Tibial nerve (tissue), 4 donors: ENCODE data around the gene RRN3.
"Not testable (repeated sequence)": the region's sequence is repeated elsewhere in the genome, so short reads cannot be mapped to it uniquely, and the experiment has no call there.

Source experiments
- EP300 ChIP-seq, 2 donors: sonication (generic); formaldehyde crosslinking; IDR thresholded peaks; one replicate each; pipeline ENCODE4 v1.6.1; 2017; ENCODE audit warnings: antibody characterized with exemption in 2 of 2, mild to moderate bottlenecking in 1 of 2
- POLR2A ChIP-seq, 2 donors: fragments of 450-650 bp; IDR thresholded peaks; one replicate each; pipeline ENCODE4 v1.6.1; 2017; ENCODE audit warnings: antibody characterized with exemption in 2 of 2, mild to moderate bottlenecking in 2 of 2, moderate library complexity in 2 of 2
- TF ChIP-seq, protein P1 (sequence below), 5 experiments: fragments of 200-600 bp in 3 of 5; fragments of 450-650 bp in 2 of 5; sonication (generic) in 3 of 5; IDR thresholded peaks; one replicate each; pipeline ENCODE4 v1.5.1; 2016 to 2019; ENCODE audit warnings: antibody characterized with exemption in 5 of 5, mild to moderate bottlenecking in 3 of 5, moderate library complexity in 2 of 5

DNA sequence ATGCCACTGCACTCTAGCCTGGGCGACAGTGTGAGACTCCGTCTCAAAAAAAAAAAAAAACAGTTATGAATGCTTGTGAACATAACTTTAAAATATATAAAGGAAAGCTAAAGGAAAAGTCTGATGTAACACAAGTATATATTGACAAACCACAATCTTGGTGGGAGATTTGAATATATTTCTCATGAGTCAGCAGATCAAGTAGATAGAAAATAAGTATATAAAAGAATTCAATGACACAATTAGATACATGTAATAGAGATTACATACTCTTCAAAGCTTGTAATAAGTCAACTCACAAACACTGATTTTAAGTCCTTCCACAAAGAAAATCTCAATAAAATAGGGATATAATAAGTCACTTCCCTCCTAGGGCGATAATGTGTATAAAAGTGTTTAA is 78.4 kb downstream of the RRN3 start:
- TF ChIP-seq, protein P1, sequence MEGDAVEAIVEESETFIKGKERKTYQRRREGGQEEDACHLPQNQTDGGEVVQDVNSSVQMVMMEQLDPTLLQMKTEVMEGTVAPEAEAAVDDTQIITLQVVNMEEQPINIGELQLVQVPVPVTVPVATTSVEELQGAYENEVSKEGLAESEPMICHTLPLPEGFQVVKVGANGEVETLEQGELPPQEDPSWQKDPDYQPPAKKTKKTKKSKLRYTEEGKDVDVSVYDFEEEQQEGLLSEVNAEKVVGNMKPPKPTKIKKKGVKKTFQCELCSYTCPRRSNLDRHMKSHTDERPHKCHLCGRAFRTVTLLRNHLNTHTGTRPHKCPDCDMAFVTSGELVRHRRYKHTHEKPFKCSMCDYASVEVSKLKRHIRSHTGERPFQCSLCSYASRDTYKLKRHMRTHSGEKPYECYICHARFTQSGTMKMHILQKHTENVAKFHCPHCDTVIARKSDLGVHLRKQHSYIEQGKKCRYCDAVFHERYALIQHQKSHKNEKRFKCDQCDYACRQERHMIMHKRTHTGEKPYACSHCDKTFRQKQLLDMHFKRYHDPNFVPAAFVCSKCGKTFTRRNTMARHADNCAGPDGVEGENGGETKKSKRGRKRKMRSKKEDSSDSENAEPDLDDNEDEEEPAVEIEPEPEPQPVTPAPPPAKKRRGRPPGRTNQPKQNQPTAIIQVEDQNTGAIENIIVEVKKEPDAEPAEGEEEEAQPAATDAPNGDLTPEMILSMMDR (IDR thresholded peaks at IDR 0.05) = not testable (repeated sequence)
- TF ChIP-seq POLR2A, EP300 (IDR thresholded peaks at IDR 0.05): not testable (repeated sequence)
